HG03196 (cell line): ENCODE results near the gene CENPB.
A peak's percentile ranks its signal among the peaks of the same experiment; 100 is the strongest.

ENCODE experiments used
- ATAC-seq: cut with Tn5 transposase; IDR thresholded peaks from one replicate; pipeline ENCODE4 v1.9.1; 2021; ENCODE audit not compliant: unreplicated experiment

The CENPB gene

GRCh38 chr20:3812259-3812681, 25.7 kb upstream of the CENPB start:
- ATAC-seq, result no peak

- ATAC-seq, result peak; percentile 52
Measured at GRCh38 chr20:3811467-3812258, 25.1 kb upstream of the CENPB start.

- no peak for ATAC-seq
Measured at GRCh38 chr20:3808544-3808943, 22.0 kb upstream of the CENPB start.

- no peak for ATAC-seq
Measured at GRCh38 chr20:3804781-3805180, 18.2 kb upstream of the CENPB start.

- no peak for ATAC-seq
Measured at GRCh38 chr20:3804254-3804751, 17.8 kb upstream of the CENPB start.

GRCh38 chr20:3803854-3804253, 17.3 kb upstream of the CENPB start:
- no peak for ATAC-seq

- ATAC-seq, result no peak
Measured at GRCh38 chr20:3803289-3803688, 16.7 kb upstream of the CENPB start.

GRCh38 chr20:3802524-3803239, 16.1 kb upstream of the CENPB start:
- ATAC-seq, result no peak

- ATAC-seq, result no peak
Measured at GRCh38 chr20:3801846-3802245, 15.3 kb upstream of the CENPB start.

GRCh38 chr20:3801299-3801698, 14.8 kb upstream of the CENPB start:
- ATAC-seq, result no peak

- ATAC-seq, result no peak
Measured at GRCh38 chr20:3800878-3801260, 14.3 kb upstream of the CENPB start.

- no peak for ATAC-seq
Measured at GRCh38 chr20:3800256-3800877, 13.8 kb upstream of the CENPB start.

- ATAC-seq, result no peak
Measured at GRCh38 chr20:3798908-3799248, 12.3 kb upstream of the CENPB start.

GRCh38 chr20:3798373-3798768, 11.8 kb upstream of the CENPB start:
- no peak for ATAC-seq

- no peak for ATAC-seq
Measured at GRCh38 chr20:3797592-3798372, 11.2 kb upstream of the CENPB start.

GRCh38 chr20:3797226-3797545, 10.6 kb upstream of the CENPB start:
- no peak for ATAC-seq

GRCh38 chr20:3796477-3797225, 10.1 kb upstream of the CENPB start:
- ATAC-seq, result peak; percentile 5

- ATAC-seq, result peak; percentile 50
Measured at GRCh38 chr20:3795511-3796468, 9.2 kb upstream of the CENPB start, which contains the start of gene CDC25B. CDC25B (plus strand) TSS chr20:3796310; CDS start chr20:3796532, 222 bp downstream.

GRCh38 chr20:3794701-3795420, 8.3 kb upstream of the CENPB start:
- no peak for ATAC-seq
